ENCODE results near the gene MBOAT7.
"Not testable (repeated sequence)": the region's sequence is repeated elsewhere in the genome, so short reads cannot be mapped to it uniquely, and the experiment has no call there.

The MBOAT7 gene

DNA sequence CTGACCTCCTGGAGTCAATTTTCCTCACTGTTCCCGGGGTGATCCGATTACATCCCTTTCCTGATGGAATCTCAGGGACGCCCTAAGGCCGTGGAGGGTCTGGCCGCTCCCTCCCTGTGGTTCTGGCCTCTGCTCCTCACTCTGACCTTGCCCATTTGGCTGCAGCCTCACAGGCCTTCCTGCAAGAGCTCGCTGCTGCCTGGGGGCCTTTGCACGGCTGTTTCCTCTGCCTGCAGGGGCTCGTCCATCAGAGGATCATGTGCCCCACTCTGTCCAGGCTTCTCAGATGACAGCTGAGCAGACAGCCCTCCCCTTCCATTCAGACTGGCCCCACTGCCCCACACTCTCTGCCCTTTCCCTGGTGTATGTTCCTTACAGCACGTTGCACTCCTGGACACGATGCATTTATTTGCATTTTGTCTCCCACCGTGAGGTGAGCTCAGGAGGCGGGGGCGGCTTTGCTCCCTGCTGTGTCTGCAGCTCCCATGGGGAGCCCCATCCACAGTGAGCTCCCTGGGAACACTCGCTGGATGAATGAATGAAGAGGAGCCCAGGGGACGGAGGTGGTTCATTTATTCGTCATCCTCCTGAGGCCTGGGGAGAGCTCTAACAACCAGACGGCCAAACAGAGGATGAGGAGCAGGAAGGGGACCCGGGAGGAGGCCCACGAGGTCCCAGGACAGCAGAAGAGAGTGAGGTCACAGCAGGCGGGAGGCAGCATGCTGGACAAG is 28.3 kb upstream of the MBOAT7 start:
- peaks cover 55% of the 10 kb centered on the region for H3K4me1 Mint-ChIP-seq (ENCODE audit: low read depth)
- peak overlapping the region; percentile 33 for H3K27ac Mint-ChIP-seq
- peak overlapping the region; percentile 27 for H3K4me3 Mint-ChIP-seq
- H3K9me3 Mint-ChIP-seq; intact Hi-C loops (cut with micrococcal nuclease); H3K27me3 Mint-ChIP-seq: not testable (repeated sequence)
- peaks cover 59% of the 10 kb centered on the region for H3K36me3 Mint-ChIP-seq (ENCODE audit: low read depth)

GRCh38 chr19:54216869-54217268 is 27.5 kb upstream of the MBOAT7 start:
- Mint-ChIP-seq H3K27ac (no peak overlapping the region), H3K27me3 (no peaks in the 10 kb centered on the region), H3K36me3 (ENCODE audit: low read depth) (peaks cover 52% of the 10 kb centered on the region), H3K4me1 (ENCODE audit: low read depth) (peaks cover 53% of the 10 kb centered on the region), H3K9me3 (no peaks in the 10 kb centered on the region), H3K4me3 (no peak overlapping the region)
- intact Hi-C loops (cut with micrococcal nuclease): no loop called here

- H3K4me3 Mint-ChIP-seq; H3K27ac Mint-ChIP-seq; H3K27me3 Mint-ChIP-seq; intact Hi-C loops (cut with micrococcal nuclease); H3K9me3 Mint-ChIP-seq: not testable (repeated sequence)
- H3K36me3 Mint-ChIP-seq (ENCODE audit: low read depth): peaks cover 55% of the 10 kb centered on the region
- peaks cover 62% of the 10 kb centered on the region for H3K4me1 Mint-ChIP-seq (ENCODE audit: low read depth)
Observed at GRCh38 chr19:54214734-54215133, 25.4 kb upstream of the MBOAT7 start.

GRCh38 chr19:54214217-54214616 is 24.8 kb upstream of the MBOAT7 start:
- H3K27me3 Mint-ChIP-seq; H3K4me3 Mint-ChIP-seq; H3K9me3 Mint-ChIP-seq; intact Hi-C loops (cut with micrococcal nuclease); H3K27ac Mint-ChIP-seq: not testable (repeated sequence)
- peaks cover 62% of the 10 kb centered on the region for H3K4me1 Mint-ChIP-seq (ENCODE audit: low read depth)
- H3K36me3 Mint-ChIP-seq (ENCODE audit: low read depth): peaks cover 53% of the 10 kb centered on the region

GRCh38 chr19:54211235-54211634 is 21.9 kb upstream of the MBOAT7 start:
- Mint-ChIP-seq H3K4me1 (ENCODE audit: low read depth) (peaks cover 67% of the 10 kb centered on the region), H3K27ac (peak overlapping the region; percentile 94), H3K27me3 (no peaks in the 10 kb centered on the region), H3K36me3 (ENCODE audit: low read depth) (peaks cover 49% of the 10 kb centered on the region), H3K9me3 (no peaks in the 10 kb centered on the region), H3K4me3 (peak overlapping the region; percentile 18)
- intact Hi-C loops (cut with micrococcal nuclease): no loop called here

DNA sequence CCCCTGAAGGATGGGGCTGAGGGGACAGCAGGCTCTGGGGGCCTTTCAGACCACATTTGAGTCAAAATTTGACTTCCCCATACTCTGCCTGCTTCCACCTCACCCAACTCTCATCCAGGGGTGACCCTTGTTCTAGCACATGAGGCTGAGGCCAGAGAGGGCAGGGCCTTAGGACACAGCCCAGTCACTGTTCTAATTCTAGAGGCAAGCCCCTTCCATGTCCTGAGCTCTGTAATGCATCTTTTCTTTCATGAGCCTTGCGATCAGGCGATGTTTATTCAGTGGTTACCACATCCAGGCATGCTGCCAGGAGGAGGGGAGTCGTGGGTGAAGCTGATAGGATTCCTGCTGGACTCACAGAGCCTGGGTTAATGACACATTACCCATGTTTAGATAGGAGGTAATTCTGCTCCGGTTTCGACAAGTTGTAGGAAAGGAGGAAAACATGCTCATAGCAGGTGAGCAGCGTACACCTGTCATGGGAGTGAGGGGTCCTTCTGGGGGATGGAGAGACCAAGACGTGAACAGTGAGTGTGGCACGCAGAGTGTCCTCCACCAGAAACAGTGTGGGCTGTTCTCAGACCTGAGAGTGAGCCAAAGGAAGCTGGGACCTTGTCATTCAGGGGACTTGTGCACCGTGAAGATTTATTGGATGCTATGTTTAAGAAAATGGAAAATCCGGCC is 20.6 kb upstream of the MBOAT7 start:
- H3K27ac Mint-ChIP-seq: peak overlapping the region; percentile 94
- H3K4me1 Mint-ChIP-seq (ENCODE audit: low read depth): peaks cover 80% of the 10 kb centered on the region
- no peaks in the 10 kb centered on the region for H3K9me3 Mint-ChIP-seq
- no peaks in the 10 kb centered on the region for H3K27me3 Mint-ChIP-seq
- intact Hi-C loops (cut with micrococcal nuclease): loop anchor here (2.0 to 10.0 kb wide), 4 partner anchors 13 to 175 kb away; partner anchors contain the start of gene LILRB3
- peaks cover 55% of the 10 kb centered on the region for H3K36me3 Mint-ChIP-seq (ENCODE audit: low read depth)
- peak overlapping the region; percentile 61 for H3K4me3 Mint-ChIP-seq

GRCh38 chr19:54209058-54209810 is 19.9 kb upstream of the MBOAT7 start:
- Mint-ChIP-seq H3K27ac (peak overlapping the region; percentile 94), H3K4me3 (no peak overlapping the region), H3K9me3 (no peaks in the 10 kb centered on the region), H3K27me3 (no peaks in the 10 kb centered on the region), H3K36me3 (ENCODE audit: low read depth) (peaks cover 62% of the 10 kb centered on the region), H3K4me1 (ENCODE audit: low read depth) (peaks cover 87% of the 10 kb centered on the region)
- intact Hi-C loops (cut with micrococcal nuclease): loop anchor here (2.0 to 10.0 kb wide), 4 partner anchors 14 to 176 kb away; partner anchors contain the start of gene LILRB3

- H3K4me3 Mint-ChIP-seq: peak overlapping the region; percentile 60
- H3K27me3 Mint-ChIP-seq: no peaks in the 10 kb centered on the region
- peaks cover 67% of the 10 kb centered on the region for H3K36me3 Mint-ChIP-seq (ENCODE audit: low read depth)
- intact Hi-C loops (cut with micrococcal nuclease): loop anchor here (2.0 to 10.0 kb wide), 4 partner anchors 14 to 176 kb away; partner anchors contain the start of gene LILRB3
- peaks cover 93% of the 10 kb centered on the region for H3K4me1 Mint-ChIP-seq (ENCODE audit: low read depth)
- H3K27ac Mint-ChIP-seq: peak overlapping the region; percentile 94
- no peaks in the 10 kb centered on the region for H3K9me3 Mint-ChIP-seq
Observed at GRCh38 chr19:54208784-54209057, 19.3 kb upstream of the MBOAT7 start.

DNA sequence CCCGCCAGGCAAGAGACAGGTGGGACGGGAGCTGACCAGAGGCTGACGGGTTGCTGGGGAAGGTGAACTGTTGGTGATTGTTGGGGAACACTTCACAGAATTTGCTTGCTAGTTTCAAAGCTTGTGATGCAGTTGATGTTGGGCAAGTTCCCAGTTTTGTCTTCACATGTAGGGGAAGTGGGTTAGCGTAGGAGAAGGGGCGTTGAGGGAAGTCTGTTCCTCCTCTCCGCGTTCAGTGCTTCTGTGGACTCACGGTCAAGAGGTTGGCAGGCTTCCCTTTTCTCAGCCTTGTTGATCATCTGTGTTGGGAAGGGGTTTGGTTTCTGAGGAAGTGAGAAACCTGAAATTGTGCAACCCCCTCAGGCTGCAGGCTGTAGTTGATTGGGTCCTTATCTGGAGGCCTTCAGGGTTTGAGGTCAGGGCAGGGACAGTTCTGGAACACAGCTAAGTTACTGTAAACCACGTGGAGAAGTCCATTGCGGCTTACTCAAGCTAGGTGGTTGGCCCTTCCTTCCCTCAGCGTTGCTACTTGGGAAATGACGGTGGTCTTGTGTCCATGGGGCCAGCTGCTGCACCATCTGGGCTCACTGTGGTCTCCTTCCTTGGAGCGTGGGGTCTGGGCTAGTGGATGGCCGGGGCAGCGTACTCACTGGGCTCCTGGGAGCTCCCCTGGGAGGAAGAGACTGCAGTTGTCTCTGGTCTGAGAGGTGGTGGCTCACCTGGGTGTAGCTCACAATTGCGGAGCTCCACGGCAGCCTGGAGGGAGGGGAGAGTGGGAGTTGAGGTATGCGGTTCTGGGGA is 18.8 kb upstream of the MBOAT7 start:
- intact Hi-C loops (cut with micrococcal nuclease): loop anchor here (2.0 to 10.0 kb wide), 4 partner anchors 15 to 177 kb away; partner anchors contain the start of gene LILRB3
- peaks cover 73% of the 10 kb centered on the region for H3K36me3 Mint-ChIP-seq (ENCODE audit: low read depth)
- H3K27ac Mint-ChIP-seq: peak overlapping the region; percentile 94
- H3K9me3 Mint-ChIP-seq: no peaks in the 10 kb centered on the region
- peak overlapping the region; percentile 74 for H3K4me3 Mint-ChIP-seq
- no peaks in the 10 kb centered on the region for H3K27me3 Mint-ChIP-seq
- peaks cover 97% of the 10 kb centered on the region for H3K4me1 Mint-ChIP-seq (ENCODE audit: low read depth)

DNA sequence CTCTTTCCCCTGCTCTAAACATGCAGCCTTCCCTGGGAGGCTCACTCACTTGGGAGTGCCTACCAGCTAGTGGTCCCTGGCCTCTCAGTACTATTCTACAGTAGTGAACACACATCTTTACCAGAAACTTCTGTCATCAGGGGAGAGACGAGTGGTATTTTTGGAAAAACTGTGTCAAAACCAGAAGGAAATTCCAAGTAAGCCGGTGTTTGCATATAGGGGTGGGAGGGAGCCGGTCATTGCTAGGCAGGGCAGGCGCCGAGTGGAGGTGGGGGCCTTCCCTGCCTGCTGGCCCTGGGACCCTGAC is 18.2 kb upstream of the MBOAT7 start:
- Mint-ChIP-seq H3K4me3 (peak overlapping the region; percentile 74), H3K27ac (peak overlapping the region; percentile 94), H3K27me3 (no peaks in the 10 kb centered on the region), H3K36me3 (ENCODE audit: low read depth) (peaks cover 78% of the 10 kb centered on the region), H3K9me3 (no peaks in the 10 kb centered on the region), H3K4me1 (ENCODE audit: low read depth) (peaks cover 97% of the 10 kb centered on the region)
- intact Hi-C loops (cut with micrococcal nuclease): loop anchor here (5.0 to 10.0 kb wide), 3 partner anchors 40 to 177 kb away; no protein-coding TSS in a partner anchor

DNA sequence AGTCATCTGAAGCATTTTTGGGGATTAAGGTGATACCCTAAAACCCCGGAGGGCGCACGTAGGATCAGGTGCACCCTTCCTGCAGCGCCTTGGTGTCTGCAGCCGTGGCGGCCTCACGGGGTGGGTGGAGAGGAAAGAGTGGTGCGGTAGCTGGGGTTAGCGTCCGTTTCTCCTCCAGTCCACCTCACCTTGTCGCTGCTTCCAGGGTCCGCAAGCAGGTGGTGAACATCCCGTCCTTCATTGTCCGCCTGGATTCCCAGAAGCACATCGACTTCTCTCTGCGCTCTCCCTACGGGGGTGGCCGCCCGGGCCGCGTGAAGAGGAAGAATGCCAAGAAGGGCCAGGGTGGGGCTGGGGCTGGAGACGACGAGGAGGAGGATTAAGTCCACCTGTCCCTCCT is 17.8 kb upstream of the MBOAT7 start:
- H3K27me3 Mint-ChIP-seq, H3K9me3 Mint-ChIP-seq: not testable (repeated sequence)
- H3K4me1 Mint-ChIP-seq (ENCODE audit: low read depth): peaks cover 99% of the 10 kb centered on the region
- H3K4me3 Mint-ChIP-seq: peak overlapping the region; percentile 74
- H3K27ac Mint-ChIP-seq: peak overlapping the region; percentile 94
- intact Hi-C loops (cut with micrococcal nuclease): loop anchor here (5.0 to 10.0 kb wide), 3 partner anchors 40 to 178 kb away; no protein-coding TSS in a partner anchor
- H3K36me3 Mint-ChIP-seq (ENCODE audit: low read depth): peaks cover 82% of the 10 kb centered on the region

- Mint-ChIP-seq H3K9me3 (no peaks in the 10 kb centered on the region), H3K4me3 (peak overlapping the region; percentile 74), H3K27ac (peak overlapping the region; percentile 94), H3K27me3 (no peaks in the 10 kb centered on the region), H3K4me1 (ENCODE audit: low read depth) (peaks cover 99% of the 10 kb centered on the region), H3K36me3 (ENCODE audit: low read depth) (peaks cover 86% of the 10 kb centered on the region)
- intact Hi-C loops (cut with micrococcal nuclease): loop anchor here (5.0 to 10.0 kb wide), 3 partner anchors 40 to 178 kb away; no protein-coding TSS in a partner anchor
Observed at GRCh38 chr19:54206831-54207177, 17.4 kb upstream of the MBOAT7 start.

DNA sequence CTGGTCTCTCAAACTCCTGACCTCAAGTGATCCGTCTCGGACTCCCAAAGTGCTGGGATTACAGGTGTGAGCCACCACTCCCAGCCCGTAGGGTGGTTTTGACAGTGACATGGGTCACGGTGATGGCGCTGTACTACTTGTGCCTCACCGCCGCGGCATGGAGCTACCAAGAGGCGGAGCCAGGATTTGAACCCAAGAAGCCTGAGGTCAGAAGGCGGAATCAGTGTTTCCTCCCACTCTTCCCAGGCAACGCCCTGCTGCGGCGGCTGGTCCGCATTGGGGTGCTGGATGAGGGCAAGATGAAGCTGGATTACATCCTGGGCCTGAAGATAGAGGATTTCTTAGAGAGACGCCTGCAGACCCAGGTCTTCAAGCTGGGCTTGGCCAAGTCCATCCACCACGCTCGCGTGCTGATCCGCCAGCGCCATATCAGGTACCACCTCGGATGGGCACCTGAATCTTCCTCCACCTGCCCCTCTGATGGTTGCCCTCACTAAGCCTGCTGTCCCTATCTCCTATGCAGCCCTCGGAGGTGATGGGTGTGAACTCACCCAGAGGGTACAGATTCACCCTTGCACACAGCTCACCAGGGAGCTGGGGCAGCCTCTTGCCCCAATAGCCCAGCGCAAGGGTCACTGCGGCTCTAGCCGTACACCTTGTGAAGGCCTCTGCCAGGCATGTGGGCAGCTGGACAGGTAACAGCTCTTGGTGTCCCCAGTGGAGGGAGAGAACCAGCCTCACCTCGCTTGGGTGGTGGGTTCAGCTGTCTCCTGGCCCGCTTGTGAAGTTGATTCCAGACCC is 16.9 kb upstream of the MBOAT7 start:
- intact Hi-C loops (cut with micrococcal nuclease): loop anchor here (5.0 to 10.0 kb wide), 3 partner anchors 41 to 179 kb away; no protein-coding TSS in a partner anchor
- peak overlapping the region; percentile 94 for H3K27ac Mint-ChIP-seq
- H3K4me1 Mint-ChIP-seq (ENCODE audit: low read depth): peaks cover 98% of the 10 kb centered on the region
- H3K36me3 Mint-ChIP-seq (ENCODE audit: low read depth): peaks cover 90% of the 10 kb centered on the region
- H3K9me3 Mint-ChIP-seq: no peaks in the 10 kb centered on the region
- no peaks in the 10 kb centered on the region for H3K27me3 Mint-ChIP-seq
- peak overlapping the region; percentile 74 for H3K4me3 Mint-ChIP-seq

All from dendritic cell treated with granulocyte-macrophage colony-stimulating factor and Interleukin-4, amounts not matched to agents 40 ng/mL and 50 ng/mL, for 4 days (primary cell).